DMS79 (cell line): ENCODE measurements around the gene ADAMTS17.

Source experiments
- DNase-seq: peaks from one replicate; lab custom pipeline; 2025; lab: John Stamatoyannopoulos, UW

ADAMTS17 gene

GRCh38 chr15:100131321-100132224, 210.2 kb downstream of the ADAMTS17 start:
- no peak for DNase-seq

GRCh38 chr15:100129677-100130076, 212.1 kb downstream of the ADAMTS17 start:
- DNase-seq, result no peak

- DNase-seq, result no peak
Observed at GRCh38 chr15:100125401-100126191, 216.2 kb downstream of the ADAMTS17 start.

GRCh38 chr15:100124936-100125335, 216.8 kb downstream of the ADAMTS17 start:
- DNase-seq, result no peak

- DNase-seq, result no peak
Observed at GRCh38 chr15:100124361-100124760, 217.4 kb downstream of the ADAMTS17 start.

- no peak for DNase-seq
Observed at GRCh38 chr15:100123611-100124010, 218.2 kb downstream of the ADAMTS17 start.

GRCh38 chr15:100121285-100121684, 220.5 kb downstream of the ADAMTS17 start:
- DNase-seq, result no peak

- no peak for DNase-seq
Observed at GRCh38 chr15:100120111-100120510, 221.7 kb downstream of the ADAMTS17 start.

- DNase-seq, result no peak
Observed at GRCh38 chr15:100118546-100118945, 223.2 kb downstream of the ADAMTS17 start.

- no peak for DNase-seq
Observed at GRCh38 chr15:100116416-100117190, 225.2 kb downstream of the ADAMTS17 start.

- DNase-seq, result no peak
Observed at GRCh38 chr15:100115711-100116090, 226.1 kb downstream of the ADAMTS17 start.

- DNase-seq, result no peak
Observed at GRCh38 chr15:100115066-100115710, 226.6 kb downstream of the ADAMTS17 start.

- no peak for DNase-seq
Observed at GRCh38 chr15:100114571-100114970, 227.2 kb downstream of the ADAMTS17 start.

- no peak for DNase-seq
Observed at GRCh38 chr15:100114100-100114499, 227.7 kb downstream of the ADAMTS17 start.

GRCh38 chr15:100113351-100114080, 228.3 kb downstream of the ADAMTS17 start:
- DNase-seq, result no peak

- no peak for DNase-seq
Observed at GRCh38 chr15:100112636-100113305, 229.0 kb downstream of the ADAMTS17 start.

- DNase-seq, result no peak
Observed at GRCh38 chr15:100112061-100112420, 229.7 kb downstream of the ADAMTS17 start.

- DNase-seq, result no peak
Observed at GRCh38 chr15:100111125-100112060, 230.4 kb downstream of the ADAMTS17 start.

GRCh38 chr15:100109486-100110035, 232.2 kb downstream of the ADAMTS17 start:
- no peak for DNase-seq
